ENCODE data around the gene LRRC1.

GRCh38 chr6:53898026-53898795 is 103.4 kb downstream of the LRRC1 start:
- TF ChIP-seq CTCF (conservative IDR thresholded peaks at IDR 0.05; ENCODE audit: low read depth, low read length) (no peak), EZH2 (IDR thresholded peaks at IDR 0.05; ENCODE audit: low read length, unreplicated experiment) (no peak), EZH2phosphoT487 (IDR thresholded peaks at IDR 0.05; ENCODE audit: borderline replicate concordance, low read length) (no peak)

Measured in PC-3 (cell line).